Ammon's horn (tissue), 1 donor: ENCODE measurements around the gene CDR2.
"Not testable (repeated sequence)": the region's sequence is repeated elsewhere in the genome, so short reads cannot be mapped to it uniquely, and the experiment has no call there.

Experiments used
- DNase-seq: peaks from one replicate; pipeline ENCODE4 v3.0.0-alpha.2; 2016; ENCODE audit warnings: low spot score

Gene CDR2

GRCh38 chr16:22375963-22376640, 1.7 kb upstream of the CDR2 start:
- no peak for DNase-seq

DNA sequence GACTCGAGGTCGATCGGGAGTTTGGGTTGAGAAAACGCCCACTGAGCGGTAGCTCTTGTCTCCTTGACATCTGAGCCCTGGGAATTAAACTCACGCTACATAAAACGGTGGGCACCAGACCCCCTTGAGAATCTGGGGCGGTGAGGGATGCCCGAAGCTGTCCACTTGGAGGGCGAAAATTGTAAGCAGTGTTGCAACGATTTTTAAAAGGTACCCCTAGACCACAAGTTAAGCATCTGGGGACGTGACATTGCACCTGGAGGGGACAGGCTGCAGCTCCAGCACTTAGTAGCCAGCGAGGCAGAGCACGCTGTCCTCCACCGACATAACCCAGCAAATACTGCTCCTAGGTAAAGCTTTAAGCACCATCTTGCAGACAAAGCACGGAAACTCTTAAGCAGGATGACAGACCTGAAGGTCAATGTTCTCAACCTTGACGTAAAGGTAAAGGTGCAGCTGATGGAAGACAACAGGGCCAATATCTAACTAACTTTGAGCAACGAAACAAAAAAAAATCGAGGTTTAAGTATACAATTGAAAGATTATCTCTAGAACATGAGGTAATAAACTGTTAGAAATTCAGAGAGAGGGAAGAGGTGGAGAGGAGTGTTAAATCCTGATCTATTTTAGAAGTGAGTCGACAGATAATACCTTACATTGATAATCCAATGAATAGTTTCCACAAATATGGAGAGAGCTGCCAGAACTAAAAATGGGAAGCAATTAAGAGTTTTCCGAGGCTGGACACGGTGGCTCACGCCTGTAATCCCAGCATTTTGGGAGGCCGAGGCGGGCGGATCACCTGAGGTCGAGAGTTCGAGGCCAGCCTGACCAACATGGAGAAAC, 921 bp upstream of the CDR2 start:
- no peak for DNase-seq

GRCh38 chr16:22373662-22374310, 633 bp downstream of the CDR2 start:
- DNase-seq, result peak; percentile 10

GRCh38 chr16:22372882-22373661, 1.3 kb downstream of the CDR2 start:
- DNase-seq, result no peak

GRCh38 chr16:22370038-22370820, 4.2 kb downstream of the CDR2 start:
- DNase-seq, result no peak

GRCh38 chr16:22369221-22369811, 5.1 kb downstream of the CDR2 start:
- no peak for DNase-seq

- DNase-seq, result not testable (repeated sequence)
Observed at GRCh38 chr16:22368200-22368826, 6.1 kb downstream of the CDR2 start.

- no peak for DNase-seq
Observed at GRCh38 chr16:22366889-22367288, 7.5 kb downstream of the CDR2 start.

- no peak for DNase-seq
Observed at GRCh38 chr16:22366371-22366770, 8.0 kb downstream of the CDR2 start.

DNA sequence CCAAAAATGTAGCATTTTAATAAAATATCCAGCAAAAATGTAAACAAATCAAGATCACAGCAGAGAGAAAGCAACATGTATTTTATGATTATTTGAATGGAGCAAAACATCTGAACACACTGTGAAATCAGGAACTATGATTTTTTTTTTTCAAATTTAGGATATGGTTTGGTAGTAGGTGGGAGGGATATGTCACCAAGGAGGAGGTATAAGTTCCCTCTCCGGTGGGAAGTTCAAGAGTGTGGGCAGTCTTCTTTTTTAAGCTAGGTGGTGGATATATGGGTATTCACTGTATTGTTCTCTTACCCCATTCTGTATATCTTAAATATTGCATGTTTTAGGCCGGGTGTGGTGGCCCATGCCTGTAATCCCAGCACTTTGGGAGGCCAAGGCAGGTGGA, 10.2 kb downstream of the CDR2 start:
- DNase-seq, result no peak

DNA sequence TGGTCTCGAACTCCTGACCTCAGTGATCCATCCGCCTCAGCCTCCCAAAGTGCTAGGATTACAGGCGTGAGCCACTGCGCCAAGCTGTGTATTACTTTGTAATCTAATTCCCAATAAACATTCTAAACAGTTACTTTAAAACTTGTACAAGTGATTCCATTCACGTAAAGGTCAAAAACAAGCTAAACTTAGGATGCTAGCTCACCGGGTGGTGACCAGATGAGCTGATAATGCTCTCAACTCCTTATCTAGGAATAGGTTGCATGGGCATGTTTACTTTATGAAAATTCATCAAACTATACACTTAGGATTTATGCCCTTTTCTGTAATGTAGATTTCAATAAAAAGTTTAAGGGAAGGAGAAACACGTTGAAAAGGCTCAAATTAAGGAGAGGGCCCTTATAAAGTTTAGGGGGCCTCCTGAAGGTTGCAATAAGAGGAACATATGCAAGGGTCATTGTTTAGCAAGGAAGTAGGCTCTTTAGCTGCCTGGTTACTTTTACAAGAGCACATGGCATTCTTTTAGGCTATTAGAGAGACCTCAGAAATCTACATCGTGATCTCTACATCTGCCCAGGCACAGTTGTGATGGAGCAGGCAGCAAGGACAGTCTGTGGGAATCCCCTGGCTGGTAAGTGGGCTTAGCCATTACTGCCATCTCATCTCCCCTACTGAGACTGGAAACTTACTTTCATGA, 13.3 kb downstream of the CDR2 start:
- DNase-seq, result no peak

DNA sequence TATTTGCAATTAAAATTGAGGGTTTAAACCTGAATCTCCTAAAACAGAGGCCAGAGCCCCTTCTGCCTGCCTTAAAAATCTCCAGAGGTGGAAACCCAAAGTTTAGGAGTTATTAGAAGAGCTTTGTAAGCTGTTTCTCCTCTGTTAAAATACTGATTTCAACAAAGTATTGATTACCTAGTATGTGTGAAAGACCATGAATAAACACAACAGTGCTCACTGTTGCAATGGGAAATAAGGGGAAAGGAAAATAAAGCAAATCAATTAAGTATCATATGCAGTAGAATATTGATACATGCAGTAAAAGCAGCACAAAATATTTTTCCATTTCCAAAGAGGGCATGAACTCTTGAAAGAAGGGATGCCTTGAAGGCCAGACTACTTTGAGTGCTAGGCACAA, 14.7 kb downstream of the CDR2 start:
- DNase-seq, result no peak

GRCh38 chr16:22358000-22358399, 16.4 kb downstream of the CDR2 start:
- no peak for DNase-seq

DNA sequence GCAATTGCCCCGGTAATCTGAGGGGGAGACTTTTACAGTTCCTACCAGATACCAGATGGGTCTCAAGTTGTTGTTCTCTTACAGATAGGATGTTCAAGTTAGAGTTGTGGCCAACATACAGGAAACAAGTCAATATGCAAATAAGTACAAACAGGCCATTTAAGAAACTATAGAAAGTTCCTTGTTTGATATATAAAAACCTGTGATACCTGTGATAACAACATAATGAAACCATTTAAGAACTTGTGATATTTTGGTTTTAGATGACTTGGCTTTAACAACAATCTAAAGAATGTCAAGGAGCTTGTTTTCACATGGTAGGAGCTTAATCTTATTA, 16.8 kb downstream of the CDR2 start:
- DNase-seq, result no peak

GRCh38 chr16:22356930-22357634, 17.3 kb downstream of the CDR2 start:
- no peak for DNase-seq

DNA sequence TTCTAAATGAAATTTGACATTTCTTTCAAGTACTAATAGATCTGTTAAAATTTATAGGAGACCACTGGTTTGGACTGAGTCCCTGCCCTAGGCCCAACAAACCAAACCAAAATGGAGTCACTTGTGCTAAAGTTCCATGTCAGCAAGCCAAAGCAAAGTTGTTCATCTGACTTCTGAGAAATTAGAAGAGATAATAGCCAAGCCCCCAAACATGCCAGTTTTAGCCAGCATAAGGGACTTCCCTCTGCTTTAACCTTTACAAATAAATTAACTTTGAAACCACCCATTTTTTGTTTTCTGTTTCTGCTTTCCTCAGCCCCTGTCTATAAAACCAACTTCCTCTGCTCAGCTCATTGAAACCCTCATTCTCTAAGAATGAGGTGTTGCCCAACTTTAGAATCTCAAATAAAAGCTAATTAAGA, 18.9 kb downstream of the CDR2 start:
- no peak for DNase-seq

DNA sequence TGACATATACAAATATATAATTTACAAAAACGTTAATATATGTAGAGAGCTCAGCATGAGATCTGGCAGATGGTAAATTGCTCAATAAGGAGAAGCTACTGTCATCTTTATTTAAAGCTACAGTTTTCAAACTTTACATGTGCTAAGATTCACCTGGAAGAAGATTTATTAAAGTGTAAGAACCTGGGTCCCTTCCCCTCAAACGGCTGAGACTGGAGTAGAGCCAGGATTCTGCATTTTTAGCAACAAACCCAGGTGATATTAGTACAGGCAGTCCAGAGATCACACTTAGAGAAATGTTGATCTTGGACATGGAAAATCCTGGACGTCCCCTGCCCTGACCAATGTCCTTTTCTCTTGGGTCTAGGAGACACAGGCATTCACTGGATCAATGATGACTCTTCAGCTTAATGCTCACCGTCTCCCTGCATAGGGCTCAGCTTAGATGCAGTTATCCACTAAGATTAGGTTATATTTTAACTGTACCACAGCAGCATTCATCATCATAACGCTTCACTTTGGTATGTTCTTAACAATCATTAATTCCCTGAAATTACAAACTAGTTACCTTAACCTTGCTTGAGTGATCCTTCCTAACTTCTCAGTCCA, 20.4 kb downstream of the CDR2 start:
- DNase-seq, result no peak

DNA sequence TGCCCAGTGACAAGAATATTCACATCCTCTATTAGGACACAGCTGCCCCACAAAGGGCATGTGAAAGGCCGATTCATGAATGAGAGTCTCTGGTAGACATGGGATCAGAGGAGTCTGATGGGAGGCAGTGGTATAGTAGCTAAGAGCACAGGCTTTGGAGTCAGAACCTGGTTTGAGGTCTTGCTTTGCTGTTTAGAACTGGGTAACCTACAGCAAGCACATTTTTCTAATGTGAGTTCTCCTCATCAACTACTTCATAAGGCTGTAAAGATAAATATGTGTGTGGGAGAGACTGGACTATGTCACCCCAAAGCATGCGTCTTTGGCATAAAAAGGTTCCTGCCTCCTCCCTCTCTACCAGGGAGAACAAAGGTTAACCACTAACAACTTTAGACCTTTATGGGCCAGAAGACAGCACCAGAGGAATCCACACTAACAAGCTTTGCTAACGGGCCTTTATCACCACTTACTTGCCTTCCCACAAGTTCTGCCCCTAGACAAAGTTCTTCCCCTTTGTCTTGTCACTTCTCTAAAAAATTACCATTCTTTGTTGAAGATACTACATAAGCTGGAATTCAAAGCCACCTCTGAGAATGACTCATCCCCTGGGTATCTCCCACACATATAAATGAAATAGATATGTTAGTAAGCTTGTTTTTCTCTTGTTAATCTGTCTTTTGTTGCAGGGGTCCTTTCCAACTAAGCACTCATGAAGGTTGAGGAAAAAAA, 21.1 kb downstream of the CDR2 start:
- no peak for DNase-seq
